Endothelial cell of umbilical vein (primary cell): Measurements from ENCODE around the gene BANF2. TPM values are rescaled to one million over a fixed set of nuclear protein-coding genes. Genes with fewer than 3 reads are reported as not detected.

Experiments used
- BruUV-seq: library from RNA; stranded (reverse); fragments of 400-500 nt; replicated peaks from 2 replicates; lab custom pipeline; 2021; lab: Mats Ljungman, UMichigan
- CTCF ChIA-PET: fragments of 300-600, 350-600 bp; sonication (Branson Sonifier 250); formaldehyde crosslinking; loops from one replicate; lab custom pipeline; 2021; ENCODE audit warnings: antibody characterized with exemption, inconsistent platforms; lab: Charles Lee
- POLR2A ChIA-PET: fragments of 300-600, 350-600 bp; sonication (Branson Sonifier 250); formaldehyde crosslinking; loops from one replicate; lab custom pipeline; 2021; ENCODE audit warnings: antibody characterized with exemption, inconsistent platforms; lab: Charles Lee
- DNase-seq: peaks from one replicate; pipeline ENCODE4 v3.0.0-alpha.2; 2011; ENCODE audit warnings: low read depth, low spot score
- FAIRE-seq: peaks from 2 replicates; lab custom pipeline; 2011; peaks lifted over from hg19 to GRCh38; lab: Jason Lieb, UNC
- H2AFZ ChIP-seq: 2 replicates; pipeline ENCODE4 v1.6.0; 2012; ENCODE audit warnings: low read depth, low read length, control low read depth, inconsistent platforms
- H3K27ac ChIP-seq: 2 replicates; pipeline ENCODE4 v1.5.1; 2011; ENCODE audit warnings: low read depth, mild to moderate bottlenecking, control low read depth, low read length, moderate library complexity; ENCODE audit not compliant: insufficient read depth
- H3K27me3 ChIP-seq, 2 experiments: 2 replicates each; pipeline versions ENCODE4 v1.6.0 to v1.6.1; 2011; ENCODE audit warnings: low read length in 2 of 2, mixed read lengths in 1 of 2; ENCODE audit not compliant: control insufficient read depth in 2 of 2, insufficient read depth in 2 of 2
- H3K36me3 ChIP-seq, 2 experiments: 2 replicates in 1 of 2; 3 replicates in 1 of 2; pipeline ENCODE4 v1.5.1; 2011; ENCODE audit warnings: low read length in 2 of 2, mild to moderate bottlenecking in 1 of 2, moderate library complexity in 1 of 2; ENCODE audit not compliant: control insufficient read depth in 2 of 2, insufficient read depth in 2 of 2; ENCODE audit errors: extremely low read depth in 1 of 2
- H3K4me1 ChIP-seq: 3 replicates; pipeline ENCODE4 v1.5.1; 2011; ENCODE audit warnings: mild to moderate bottlenecking, low read length; ENCODE audit not compliant: control insufficient read depth, insufficient read depth; ENCODE audit errors: extremely low read depth
- H3K4me2 ChIP-seq: 2 replicates; pipeline ENCODE4 v1.6.1; 2011; ENCODE audit warnings: low read length, control low read depth, mixed read lengths; ENCODE audit not compliant: insufficient read depth
- H3K4me3 ChIP-seq, 3 experiments: fragments of 200-600 bp in 1 of 3; sonication (generic), shearing (Covaris generic) in 1 of 3; replicated peaks in 1 of 3; 2 replicates each; pipeline ENCODE4 v1.5.1; 2011 to 2016; ENCODE audit warnings: control low read depth in 3 of 3, low read length in 3 of 3, mild to moderate bottlenecking in 2 of 3, inconsistent platforms in 1 of 3, low read depth in 1 of 3, moderate library complexity in 1 of 3; ENCODE audit not compliant: insufficient read depth in 1 of 3
- H3K79me2 ChIP-seq: 2 replicates; pipeline ENCODE4 v1.6.0; 2012; ENCODE audit warnings: low read length, inconsistent platforms; ENCODE audit not compliant: control insufficient read depth, insufficient read depth
- H3K9ac ChIP-seq: replicated peaks from 2 replicates; pipeline ENCODE3; 2011; ENCODE audit warnings: low read length, control low read depth; ENCODE audit not compliant: insufficient read depth; ENCODE audit errors: extremely low read depth
- H3K9me1 ChIP-seq: replicated peaks from 3 replicates; pipeline ENCODE4 v1.6.0; 2011; ENCODE audit warnings: mild to moderate bottlenecking, low read length; ENCODE audit not compliant: control insufficient read depth, insufficient read depth; ENCODE audit errors: extremely low read depth
- H3K9me3 ChIP-seq: replicated peaks from 2 replicates; pipeline ENCODE4 v1.5.1; 2012; ENCODE audit warnings: low read length, inconsistent platforms; ENCODE audit not compliant: control insufficient read depth, insufficient read depth
- H4K20me1 ChIP-seq: replicated peaks from 2 replicates; pipeline ENCODE3; 2011; ENCODE audit warnings: mild to moderate bottlenecking, low read length; ENCODE audit not compliant: control insufficient read depth, insufficient read depth; ENCODE audit errors: extremely low read depth
- CTCF ChIP-seq, 2 donors: IDR thresholded peaks; 1 replicate in 1 of 2; 2 replicates in 1 of 2; pipeline ENCODE4 v1.5.1; 2011; ENCODE audit warnings: low read length in 2 of 2, mild to moderate bottlenecking in 2 of 2, moderate library complexity in 2 of 2, control low read depth in 1 of 2, inconsistent platforms in 1 of 2, low read depth in 1 of 2; ENCODE audit not compliant: insufficient read depth in 1 of 2; ENCODE audit errors: extremely low read depth in 1 of 2
- EZH2 ChIP-seq: IDR thresholded peaks from 2 replicates; pipeline ENCODE4 v1.6.1; 2012; ENCODE audit warnings: borderline replicate concordance, low read depth, mild to moderate bottlenecking, moderate library complexity, low read length, inconsistent platforms; ENCODE audit not compliant: severe bottlenecking
- FOS ChIP-seq: IDR thresholded peaks from 2 replicates; pipeline ENCODE4 v1.6.1; 2011; ENCODE audit warnings: mild to moderate bottlenecking, low read length, moderate library complexity, borderline replicate concordance; ENCODE audit not compliant: insufficient read depth
- GATA2 ChIP-seq: IDR thresholded peaks from 2 replicates; pipeline ENCODE4 v1.7.0; 2011; ENCODE audit warnings: low read depth, mild to moderate bottlenecking, moderate library complexity, mixed read lengths, low read length; ENCODE audit not compliant: insufficient read length, insufficient read depth
- JUN ChIP-seq: IDR thresholded peaks from 2 replicates; pipeline ENCODE4 v1.6.1; 2011; ENCODE audit warnings: borderline replicate concordance, low read depth; ENCODE audit not compliant: insufficient read length, insufficient read depth
- MAX ChIP-seq: IDR thresholded peaks from 2 replicates; pipeline ENCODE4 v1.6.1; 2011; ENCODE audit not compliant: insufficient read depth, insufficient read length
- MYC ChIP-seq: IDR thresholded peaks from one replicate; pipeline ENCODE4 v1.6.1; 2011; ENCODE audit warnings: mild to moderate bottlenecking, low read depth, low read length
- POLR2A ChIP-seq: IDR thresholded peaks from 2 replicates; pipeline ENCODE4 v1.6.1; 2012; ENCODE audit warnings: low read depth, mild to moderate bottlenecking, control low read depth, low read length
- POLR2AphosphoS5 ChIP-seq: IDR thresholded peaks from 2 replicates; pipeline ENCODE4 v1.6.1; 2012; ENCODE audit warnings: low read depth, mild to moderate bottlenecking, control low read depth, low read length, moderate library complexity; ENCODE audit not compliant: insufficient read depth
- dilution Hi-C: fragments of 300-500 bp; cut with MboI; formaldehyde crosslinking; loops from one replicate; pipeline ENCODE4 v1.15.0; 2019; ENCODE audit warnings: low sequenced_read_pairs; ENCODE audit not compliant: extremely low pct_ligation_motif_present
- intact Hi-C: fragments of 100-400 bp; cut with micrococcal nuclease; formaldehyde crosslinking; loops from one replicate; pipeline ENCODE4 v1.10.0; 2022
- polyA plus RNA-seq, 4 experiments: library from polyadenylated mRNA; depleted of rRNA in 3 of 4; stranded (reverse) in 3 of 4; unstranded in 1 of 4; fragments of >200 nt; gene quantifications; 2 replicates each; pipeline versions ENCODE4 v1.2.1 to v1.2.3, GENCODE V29; 2011 to 2012; ENCODE audit warnings: missing spikeins in 1 of 4
- total RNA-seq: library from RNA; stranded (reverse); gene quantifications from 2 replicates; pipeline ENCODE4 v1.2.3, GENCODE V29; 2021

Gene BANF2
- total and polyA plus RNA-seq, 2 donors (not counting 3 experiments of a cell fraction or from before 2014, with no cell fraction given), result not detected

- no peak overlapping the region for H3K27ac ChIP-seq
- no peaks in the 10 kb centered on the region for H3K4me1 ChIP-seq
- ChIA-PET POLR2A (no interaction called here), CTCF (interaction anchor here (1.4 kb wide), 1 partner anchor 77 kb away, joined by 4 read pairs; the partner anchor contains the start of gene RRBP1)
- no peaks in the 10 kb centered on the region for H3K36me3 ChIP-seq
- DNase-seq, result no peak
- H3K9ac ChIP-seq, result no peak overlapping the region
- no peak for FAIRE-seq
- H3K27me3 ChIP-seq, result peaks cover 2 to 6% of the 10 kb centered on the region in 2 experiments
- H2AFZ ChIP-seq, result no peak overlapping the region
- H3K4me2 ChIP-seq, result no peak overlapping the region
- no peaks in the 10 kb centered on the region for H4K20me1 ChIP-seq
- dilution Hi-C loops, result no loop called here
- H3K4me3 ChIP-seq, result no peak overlapping the region
- H3K9me3 ChIP-seq, result no peaks in the 10 kb centered on the region
- H3K9me1 ChIP-seq, result no peaks in the 10 kb centered on the region
- no peaks in the 10 kb centered on the region for H3K79me2 ChIP-seq
- TF ChIP-seq JUN (no peak), MAX (no peak), FOS (no peak), POLR2A (no peak), MYC (no peak), POLR2AphosphoS5 (no peak), CTCF (IDR thresholded peaks at IDR 0.05; ENCODE audit: extremely low read depth in 1 of 2, insufficient read depth in 1 of 2, low read depth in 1 of 2, low read length in 2 of 2) (no peak), EZH2 (no peak), GATA2 (no peak)
- intact Hi-C loops, result no loop called here
- no TSS peak for BruUV-seq
Observed at GRCh38 chr20:17759449-17759848, 59.7 kb downstream of the BANF2 start.
